Gastrocnemius medialis (tissue), 4 donors: ENCODE results near the gene LARGE1. TPM values are rescaled to one million over a fixed set of nuclear protein-coding genes. Genes with fewer than 3 reads are reported as not detected.
A peak's percentile ranks its signal among the peaks of the same experiment; 100 is the strongest.

ENCODE experiments used
- ATAC-seq, 2 donors: fragments of 150-250 bp; one replicate each; pipeline ENCODE4 v1.9.1; 2016
- DNase-seq, 2 donors: peaks; one replicate each; pipeline ENCODE4 v3.0.0-alpha.2; 2019
- H3K27ac ChIP-seq, 4 donors: fragments of 200-600 bp; sonication (generic); 1 replicate in 1 of 4; 2 replicates in 3 of 4; pipeline ENCODE4 v1.5.1; 2016 to 2018; ENCODE audit warnings: mild to moderate bottlenecking in 2 of 4, moderate library complexity in 1 of 4
- H3K27me3 ChIP-seq, 3 donors: fragments of 200-600 bp; sonication (generic) in 2 of 3; 1 replicate in 1 of 3; 2 replicates in 2 of 3; pipeline versions ENCODE4 v1.5.1 to v1.6.0; 2016 to 2019; ENCODE audit warnings: mild to moderate bottlenecking in 1 of 3, moderate library complexity in 1 of 3
- H3K36me3 ChIP-seq, 2 donors: fragments of 200-600 bp; sonication (generic) in 1 of 2; one replicate each; pipeline ENCODE4 v1.5.1; 2017 to 2018
- H3K4me1 ChIP-seq, 2 donors: fragments of 200-600 bp; sonication (generic) in 1 of 2; one replicate each; pipeline ENCODE4 v1.5.1; 2016 to 2017; ENCODE audit warnings: mild to moderate bottlenecking in 2 of 2
- H3K4me3 ChIP-seq, 4 donors: fragments of 200-600 bp; sonication (generic) in 3 of 4; 1 replicate in 1 of 4; 2 replicates in 3 of 4; pipeline ENCODE4 v1.5.1; 2016 to 2019; ENCODE audit warnings: mild to moderate bottlenecking in 2 of 4
- H3K9me3 ChIP-seq, 3 donors: fragments of 200-600 bp; sonication (generic) in 2 of 3; 1 replicate in 1 of 3; 2 replicates in 2 of 3; pipeline ENCODE4 v1.5.1; 2016 to 2019
- POLR2A ChIP-seq, 2 donors: fragments of 450-650 bp; IDR thresholded peaks; one replicate each; pipeline ENCODE4 v1.6.1; 2017; ENCODE audit warnings: antibody characterized with exemption in 2 of 2, mild to moderate bottlenecking in 2 of 2, moderate library complexity in 2 of 2
- in situ Hi-C, 4 donors: fragments of 200-750 bp; cut with MboI; loops; one replicate each; pipeline versions ENCODE4 v1.15.0 to v1.8.0; 2017; ENCODE audit warnings: low sequenced_read_pairs in 4 of 4
- intact Hi-C: fragments of 100-400 bp; cut with DNase I; formaldehyde crosslinking; loops from one replicate; pipeline ENCODE4 v1.15.1; 2023; ENCODE audit warnings: low total_unique reads
- total RNA-seq, 4 donors: library from RNA; depleted of rRNA; stranded (reverse); fragments of >200 nt; gene quantifications; one replicate each; pipeline versions ENCODE4 v1.1.0 to v1.2.3, GENCODE V29; 2016
- TF ChIP-seq, protein P1 (sequence below), 5 experiments: fragments of 450-650 bp in 3 of 5; fragments of 200-600 bp in 2 of 5; sonication (generic) in 2 of 5; IDR thresholded peaks in 4 of 5; conservative IDR thresholded peaks in 1 of 5; 1 replicate in 4 of 5; 2 replicates in 1 of 5; pipeline ENCODE4 v1.5.1; 2016 to 2019; ENCODE audit warnings: antibody characterized with exemption in 5 of 5, mild to moderate bottlenecking in 3 of 5, moderate library complexity in 3 of 5

The LARGE1 gene
- total RNA-seq, 4 donors from 2014 or later = 48.5 to 91.0 (median 68.4) TPM

DNA sequence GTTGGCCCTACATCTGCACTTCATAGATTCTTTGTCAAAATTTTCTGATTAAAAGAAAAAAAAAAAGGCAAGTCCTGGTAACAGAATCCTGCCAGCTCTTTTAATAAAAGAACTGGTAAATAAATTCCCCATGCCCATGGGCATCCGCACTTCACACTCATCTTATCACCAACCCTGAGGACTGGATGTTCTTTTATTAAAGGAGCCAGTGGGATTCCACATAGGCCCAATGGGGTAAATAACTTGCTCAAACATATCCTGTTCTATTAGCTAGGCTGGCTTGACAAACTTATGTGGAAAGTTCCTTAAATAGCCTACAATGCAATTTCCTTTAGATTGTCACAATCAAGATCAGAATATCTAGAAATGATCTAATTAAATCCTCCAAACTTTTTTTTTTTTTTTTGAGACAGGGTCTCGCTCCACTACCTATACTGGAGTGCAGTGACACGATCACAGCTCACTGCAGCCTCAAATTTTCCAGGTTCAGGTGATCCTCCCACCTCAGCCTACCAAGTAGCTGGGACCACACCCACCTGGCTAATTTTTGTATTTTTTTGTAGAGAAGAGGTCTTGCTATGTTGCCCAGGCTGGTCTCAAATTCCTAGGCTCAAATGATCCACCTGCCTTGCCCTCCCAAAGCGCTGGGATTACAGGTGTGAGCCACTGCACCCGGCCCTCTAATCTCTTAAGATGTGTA, 380.9 kb downstream of the LARGE1 start:
- no peaks in the 10 kb centered on the region for H3K9me3 ChIP-seq
- ATAC-seq (peak in 1 of 2 donors; percentile 34), DNase-seq (no peak)
- H3K27ac ChIP-seq = peak overlapping the region in 2 of 4 donors; percentile 32 to 55
- intact Hi-C loops = no loop called here
- no peaks in the 10 kb centered on the region for H3K27me3 ChIP-seq
- in situ Hi-C loops = no loop called here
- H3K36me3 ChIP-seq = no peaks in the 10 kb centered on the region
- H3K4me3 ChIP-seq = no peak overlapping the region
- peaks cover 24 to 68% of the 10 kb centered on the region in 2 donors for H3K4me1 ChIP-seq
- TF ChIP-seq, protein P1, sequence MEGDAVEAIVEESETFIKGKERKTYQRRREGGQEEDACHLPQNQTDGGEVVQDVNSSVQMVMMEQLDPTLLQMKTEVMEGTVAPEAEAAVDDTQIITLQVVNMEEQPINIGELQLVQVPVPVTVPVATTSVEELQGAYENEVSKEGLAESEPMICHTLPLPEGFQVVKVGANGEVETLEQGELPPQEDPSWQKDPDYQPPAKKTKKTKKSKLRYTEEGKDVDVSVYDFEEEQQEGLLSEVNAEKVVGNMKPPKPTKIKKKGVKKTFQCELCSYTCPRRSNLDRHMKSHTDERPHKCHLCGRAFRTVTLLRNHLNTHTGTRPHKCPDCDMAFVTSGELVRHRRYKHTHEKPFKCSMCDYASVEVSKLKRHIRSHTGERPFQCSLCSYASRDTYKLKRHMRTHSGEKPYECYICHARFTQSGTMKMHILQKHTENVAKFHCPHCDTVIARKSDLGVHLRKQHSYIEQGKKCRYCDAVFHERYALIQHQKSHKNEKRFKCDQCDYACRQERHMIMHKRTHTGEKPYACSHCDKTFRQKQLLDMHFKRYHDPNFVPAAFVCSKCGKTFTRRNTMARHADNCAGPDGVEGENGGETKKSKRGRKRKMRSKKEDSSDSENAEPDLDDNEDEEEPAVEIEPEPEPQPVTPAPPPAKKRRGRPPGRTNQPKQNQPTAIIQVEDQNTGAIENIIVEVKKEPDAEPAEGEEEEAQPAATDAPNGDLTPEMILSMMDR (IDR thresholded peaks at IDR 0.05 in 4 of 5, conservative IDR thresholded peaks at IDR 0.05 in 1 of 5) = no peak
- TF ChIP-seq POLR2A (IDR thresholded peaks at IDR 0.05) = no peak

DNA sequence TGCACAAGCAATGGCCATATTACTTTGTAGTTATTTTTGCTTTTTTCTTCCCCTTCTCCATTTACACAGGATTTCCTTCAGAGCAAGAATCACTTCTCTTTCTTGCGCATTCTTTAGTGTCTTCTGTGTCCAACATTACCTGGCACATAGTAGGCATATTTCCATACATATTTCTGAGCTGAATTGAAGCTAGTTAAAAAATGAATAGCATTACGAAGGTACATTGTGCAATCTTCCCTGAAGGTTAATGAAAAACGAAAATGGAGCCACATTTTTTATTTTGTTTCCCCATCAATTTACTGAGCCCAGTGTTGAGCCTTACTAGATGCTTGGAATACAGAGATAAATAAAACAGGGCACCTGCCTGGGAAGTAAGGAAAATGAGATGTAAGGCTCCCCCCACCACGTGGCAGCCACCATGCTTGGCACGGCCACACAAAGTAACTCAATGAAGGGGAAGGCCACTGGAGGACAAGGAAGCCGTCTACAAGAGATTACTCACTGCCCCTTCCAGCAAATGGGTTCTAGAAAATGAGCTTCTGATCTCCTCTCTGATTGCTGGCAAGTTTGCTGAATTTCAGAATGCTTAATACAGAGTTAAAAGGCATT, 381.9 kb downstream of the LARGE1 start:
- Histone ChIP-seq H3K27ac (peak overlapping the region in 1 of 4 donors; percentile 33), H3K4me3 (no peak overlapping the region), H3K27me3 (no peaks in the 10 kb centered on the region), H3K9me3 (no peaks in the 10 kb centered on the region), H3K36me3 (no peaks in the 10 kb centered on the region), H3K4me1 (peaks cover 24 to 61% of the 10 kb centered on the region in 2 donors)
- intact Hi-C loops = no loop called here
- TF ChIP-seq, protein P1 (IDR thresholded peaks at IDR 0.05 in 4 of 5, conservative IDR thresholded peaks at IDR 0.05 in 1 of 5) = no peak
- TF ChIP-seq POLR2A (IDR thresholded peaks at IDR 0.05) = no peak
- DNase-seq (no peak), ATAC-seq (no peak)
- in situ Hi-C loops = no loop called here

DNA sequence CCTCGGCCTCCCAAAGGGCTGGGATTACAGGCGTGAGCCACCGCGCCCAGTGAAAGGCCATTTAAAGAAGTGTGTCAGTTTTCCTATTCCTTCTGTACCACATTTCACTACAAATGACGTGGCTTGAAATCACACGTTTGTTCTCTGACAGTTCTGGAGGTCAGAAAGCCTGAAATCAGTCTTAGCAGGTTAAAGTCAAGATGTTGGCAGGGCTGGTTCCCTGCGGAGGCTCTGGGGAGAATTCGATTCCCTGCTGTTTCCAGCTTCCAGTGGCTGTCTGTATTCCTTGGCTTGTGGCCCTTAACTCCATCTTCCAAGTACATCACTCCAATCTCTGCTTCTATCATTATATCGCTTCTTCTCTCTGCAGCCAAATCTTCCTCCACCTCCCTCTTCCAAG, 383.2 kb downstream of the LARGE1 start:
- TF ChIP-seq, protein P1 (IDR thresholded peaks at IDR 0.05 in 4 of 5, conservative IDR thresholded peaks at IDR 0.05 in 1 of 5) = no peak
- TF ChIP-seq POLR2A (IDR thresholded peaks at IDR 0.05) = no peak
- in situ Hi-C loops = no loop called here
- Histone ChIP-seq H3K9me3 (no peaks in the 10 kb centered on the region), H3K4me1 (peaks cover 17 to 49% of the 10 kb centered on the region in 2 donors), H3K27ac (peak overlapping the region in 3 of 4 donors; percentile 14 to 44 (median 33)), H3K4me3 (no peak overlapping the region), H3K27me3 (no peaks in the 10 kb centered on the region), H3K36me3 (no peaks in the 10 kb centered on the region)
- ATAC-seq (no peak), DNase-seq (no peak)
- intact Hi-C loops = no loop called here

DNA sequence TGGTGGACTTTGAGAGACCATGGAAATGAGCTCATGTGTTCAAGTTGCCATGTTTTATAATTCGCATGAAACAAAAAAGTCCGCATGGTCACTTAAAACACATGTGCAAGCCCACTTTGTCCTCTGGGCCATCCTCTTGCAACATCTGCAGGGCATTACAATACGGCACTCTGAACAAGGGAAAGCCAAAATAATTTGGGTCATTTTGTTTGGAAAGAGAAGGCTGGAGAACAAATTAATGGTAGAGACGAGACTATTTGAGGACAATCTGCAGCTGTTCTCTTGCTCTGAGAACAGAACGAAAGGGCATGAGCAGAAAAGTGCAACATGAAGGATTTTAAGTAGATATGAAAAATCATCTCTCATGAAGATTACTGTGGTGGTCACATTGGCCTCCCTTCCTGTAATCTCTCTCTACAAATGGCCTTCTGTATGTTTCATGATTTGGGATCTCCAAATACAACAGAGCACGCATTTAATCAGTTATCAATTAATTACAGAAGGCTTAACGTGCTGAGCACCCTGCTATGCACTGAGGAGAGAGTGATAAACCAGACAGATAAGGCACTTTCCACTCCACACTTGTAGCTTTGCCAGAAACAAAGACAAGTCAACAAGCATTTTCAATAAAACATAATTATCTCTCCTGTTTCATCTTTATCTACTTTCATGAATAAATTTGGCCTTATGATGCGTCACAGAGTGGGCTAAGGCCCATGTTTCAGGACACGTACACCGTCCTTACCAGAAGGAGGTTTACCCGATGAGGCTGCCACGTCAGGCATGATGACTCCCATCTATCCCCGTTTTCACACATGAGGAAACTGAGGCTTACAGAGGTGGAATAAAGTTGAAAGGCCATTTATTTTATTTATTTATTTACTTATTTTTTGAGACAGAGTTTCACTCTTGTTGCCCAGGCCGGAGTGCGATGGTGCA, 384.1 kb downstream of the LARGE1 start:
- peak overlapping the region in 3 of 4 donors; percentile 14 to 44 (median 33) for H3K27ac ChIP-seq
- no peaks in the 10 kb centered on the region for H3K9me3 ChIP-seq
- DNase-seq (peak in 1 of 2 donors; percentile 25), ATAC-seq (peak; percentile 22 to 68)
- no peaks in the 10 kb centered on the region for H3K27me3 ChIP-seq
- in situ Hi-C loops (no loop called here), intact Hi-C loops (no loop called here)
- H3K36me3 ChIP-seq = no peaks in the 10 kb centered on the region
- no peak overlapping the region for H3K4me3 ChIP-seq
- H3K4me1 ChIP-seq = peaks cover 8 to 41% of the 10 kb centered on the region in 2 donors
- no peak for TF ChIP-seq POLR2A (IDR thresholded peaks at IDR 0.05)
- TF ChIP-seq, protein P1 (IDR thresholded peaks at IDR 0.05 in 4 of 5, conservative IDR thresholded peaks at IDR 0.05 in 1 of 5) = no peak
